CD4-positive, CD25-positive, alpha-beta regulatory T cell (primary cell): ENCODE measurements around the gene KERA. TPM values are rescaled to one million over a fixed set of nuclear protein-coding genes. Genes with fewer than 3 reads are reported as not detected.

ENCODE experiments used
- ATAC-seq, 2 donors: fragments of 150-1000 bp; cut with Tn5 transposase; one replicate each; pipeline ENCODE4 v1.10.0; 2021; ENCODE audit warnings: low read depth in 2 of 2, moderate number of reproducible peaks in 2 of 2, moderate library complexity in 1 of 2
- DNase-seq, 3 donors: peaks; one replicate each; pipeline versions ENCODE4 v3.0.0 to v3.0.0-alpha.2; 2012 to 2022; ENCODE audit warnings: mixed read lengths in 1 of 3
- H3K27ac ChIP-seq: one replicate; pipeline ENCODE4 v1.7.0; 2013; ENCODE audit warnings: mild to moderate bottlenecking, low read length; ENCODE audit not compliant: insufficient read depth, poor library complexity, severe bottlenecking
- H3K27me3 ChIP-seq: one replicate; pipeline ENCODE4 v1.7.0; 2013; ENCODE audit warnings: low read length; ENCODE audit not compliant: control insufficient read depth, insufficient read depth
- H3K36me3 ChIP-seq: one replicate; pipeline ENCODE4 v1.7.0; 2013; ENCODE audit warnings: mild to moderate bottlenecking, low read length, moderate library complexity; ENCODE audit not compliant: control insufficient read depth, insufficient read depth
- H3K4me1 ChIP-seq: 2 replicates; pipeline ENCODE4 v1.7.0; 2013; ENCODE audit warnings: mild to moderate bottlenecking, low read length; ENCODE audit not compliant: insufficient read depth, control insufficient read depth, poor library complexity, severe bottlenecking
- H3K4me3 ChIP-seq: one replicate; pipeline ENCODE4 v1.7.0; 2013; ENCODE audit warnings: low read depth, mild to moderate bottlenecking, low read length, moderate library complexity
- H3K9me3 ChIP-seq, 2 experiments: 1 replicate in 1 of 2; 2 replicates in 1 of 2; pipeline ENCODE4 v1.7.0; 2013; ENCODE audit warnings: low read length in 2 of 2, mild to moderate bottlenecking in 1 of 2, moderate library complexity in 1 of 2; ENCODE audit not compliant: control insufficient read depth in 2 of 2
- H3K27ac Mint-ChIP-seq, 3 donors: one replicate each; pipeline ENCODE4 v1.8.0; 2020 to 2022; ENCODE audit warnings: mild to moderate bottlenecking in 3 of 3, mixed read lengths in 3 of 3, moderate library complexity in 2 of 3
- H3K27me3 Mint-ChIP-seq: one replicate; pipeline ENCODE4 v1.8.0; 2022; ENCODE audit warnings: mild to moderate bottlenecking, mixed read lengths
- H3K36me3 Mint-ChIP-seq: one replicate; pipeline ENCODE4 v1.8.0; 2020; ENCODE audit warnings: mixed read lengths
- H3K4me1 Mint-ChIP-seq, 4 donors: one replicate each; pipeline ENCODE4 v1.8.0; 2020 to 2022; ENCODE audit warnings: mixed read lengths in 4 of 4, mild to moderate bottlenecking in 1 of 4
- H3K4me3 Mint-ChIP-seq, 4 donors: one replicate each; pipeline ENCODE4 v1.8.0; 2020 to 2022; ENCODE audit warnings: mild to moderate bottlenecking in 4 of 4, mixed read lengths in 4 of 4, moderate library complexity in 3 of 4
- H3K9me3 Mint-ChIP-seq, 7 donors: one replicate each; pipeline ENCODE4 v1.8.0; 2020 to 2022; ENCODE audit warnings: mixed read lengths in 7 of 7, mild to moderate bottlenecking in 3 of 7, moderate library complexity in 2 of 7
- polyA plus RNA-seq, 4 donors: library from polyadenylated mRNA; unstranded; fragments of 300-500 nt; fragmentation: Illumina TruSeq; gene quantifications; one replicate each; pipeline ENCODE4 v1.2.3, GENCODE V29; 2021
- total RNA-seq: library from RNA; stranded (reverse); gene quantifications from one replicate; pipeline ENCODE4 v1.2.3, GENCODE V29; 2022

Gene KERA
- total RNA-seq: not detected
- not detected for polyA plus RNA-seq

- ATAC-seq: no peak
- H3K36me3 Mint-ChIP-seq: no peaks in the 10 kb centered on the region
- H3K27ac Mint-ChIP-seq: no peak within 1 kb of the TSS
- Histone ChIP-seq H3K4me3 (no peak within 1 kb of the TSS), H3K27ac (no peak within 1 kb of the TSS), H3K4me1 (no peaks in the 10 kb centered on the region), H3K9me3 (no peaks in the 10 kb centered on the region), H3K36me3 (no peaks in the 10 kb centered on the region), H3K27me3 (no peaks in the 10 kb centered on the region)
- H3K9me3 Mint-ChIP-seq: no peaks in the 10 kb centered on the region
- DNase-seq: no peak
- no peaks in the 10 kb centered on the region for H3K27me3 Mint-ChIP-seq
- no peak within 1 kb of the TSS for H3K4me3 Mint-ChIP-seq
- H3K4me1 Mint-ChIP-seq: no peaks in the 10 kb centered on the region
Measured at GRCh38 chr12:91057368-91058165, at the start of gene KERA. Gene KERA, minus strand, starts transcription at chr12:91058024. Its CDS starts 1,743 bp downstream, at chr12:91056281.

- Mint-ChIP-seq H3K9me3 (no peaks in the 10 kb centered on the region), H3K36me3 (no peaks in the 10 kb centered on the region), H3K4me1 (no peaks in the 10 kb centered on the region), H3K27ac (no peak overlapping the region), H3K27me3 (peaks cover 2% of the 10 kb centered on the region), H3K4me3 (no peak overlapping the region)
- ATAC-seq: no peak
- Histone ChIP-seq H3K27me3 (no peaks in the 10 kb centered on the region), H3K9me3 (no peaks in the 10 kb centered on the region), H3K4me1 (no peaks in the 10 kb centered on the region), H3K27ac (no peak overlapping the region), H3K4me3 (no peak overlapping the region), H3K36me3 (no peaks in the 10 kb centered on the region)
- DNase-seq: no peak
Measured at GRCh38 chr12:91106283-91106682, 48.5 kb upstream of the KERA start.

GRCh38 chr12:91105807-91106206 lies 48.0 kb upstream of the KERA start:
- H3K27me3 ChIP-seq: no peaks in the 10 kb centered on the region
- H3K27ac Mint-ChIP-seq: no peak overlapping the region
- H3K9me3 ChIP-seq: no peaks in the 10 kb centered on the region
- H3K4me1 Mint-ChIP-seq: no peaks in the 10 kb centered on the region
- DNase-seq: no peak
- H3K4me3 ChIP-seq: no peak overlapping the region
- H3K36me3 ChIP-seq: no peaks in the 10 kb centered on the region
- H3K27ac ChIP-seq: no peak overlapping the region
- no peaks in the 10 kb centered on the region for H3K27me3 Mint-ChIP-seq
- no peaks in the 10 kb centered on the region for H3K4me1 ChIP-seq
- H3K4me3 Mint-ChIP-seq: no peak overlapping the region
- H3K36me3 Mint-ChIP-seq: no peaks in the 10 kb centered on the region
- no peak for ATAC-seq
- H3K9me3 Mint-ChIP-seq: no peaks in the 10 kb centered on the region

- no peaks in the 10 kb centered on the region for H3K36me3 Mint-ChIP-seq
- no peaks in the 10 kb centered on the region for H3K27me3 Mint-ChIP-seq
- H3K27ac Mint-ChIP-seq: no peak overlapping the region
- DNase-seq: no peak
- H3K27ac ChIP-seq: no peak overlapping the region
- no peak for ATAC-seq
- no peaks in the 10 kb centered on the region for H3K9me3 ChIP-seq
- H3K9me3 Mint-ChIP-seq: no peaks in the 10 kb centered on the region
- no peaks in the 10 kb centered on the region for H3K4me1 ChIP-seq
- no peaks in the 10 kb centered on the region for H3K27me3 ChIP-seq
- H3K36me3 ChIP-seq: no peaks in the 10 kb centered on the region
- H3K4me3 ChIP-seq: no peak overlapping the region
- H3K4me3 Mint-ChIP-seq: no peak overlapping the region
- H3K4me1 Mint-ChIP-seq: no peaks in the 10 kb centered on the region
Measured at GRCh38 chr12:91104812-91105466, 47.1 kb upstream of the KERA start.

- H3K9me3 Mint-ChIP-seq: no peaks in the 10 kb centered on the region
- H3K4me1 ChIP-seq: no peaks in the 10 kb centered on the region
- no peaks in the 10 kb centered on the region for H3K4me1 Mint-ChIP-seq
- no peaks in the 10 kb centered on the region for H3K27me3 Mint-ChIP-seq
- no peak overlapping the region for H3K4me3 Mint-ChIP-seq
- H3K36me3 ChIP-seq: no peaks in the 10 kb centered on the region
- DNase-seq (no peak), ATAC-seq (no peak)
- no peaks in the 10 kb centered on the region for H3K9me3 ChIP-seq
- H3K4me3 ChIP-seq: no peak overlapping the region
- no peaks in the 10 kb centered on the region for H3K27me3 ChIP-seq
- H3K27ac ChIP-seq: no peak overlapping the region
- no peak overlapping the region for H3K27ac Mint-ChIP-seq
- H3K36me3 Mint-ChIP-seq: no peaks in the 10 kb centered on the region
Measured at GRCh38 chr12:91103624-91104023, 45.8 kb upstream of the KERA start.

GRCh38 chr12:91103101-91103500 lies 45.3 kb upstream of the KERA start:
- no peak overlapping the region for H3K27ac Mint-ChIP-seq
- ATAC-seq: no peak
- no peaks in the 10 kb centered on the region for H3K27me3 Mint-ChIP-seq
- Histone ChIP-seq H3K27me3 (no peaks in the 10 kb centered on the region), H3K36me3 (no peaks in the 10 kb centered on the region), H3K9me3 (no peaks in the 10 kb centered on the region), H3K27ac (no peak overlapping the region), H3K4me1 (no peaks in the 10 kb centered on the region), H3K4me3 (no peak overlapping the region)
- no peaks in the 10 kb centered on the region for H3K9me3 Mint-ChIP-seq
- no peak for DNase-seq
- no peaks in the 10 kb centered on the region for H3K4me1 Mint-ChIP-seq
- H3K4me3 Mint-ChIP-seq: no peak overlapping the region
- H3K36me3 Mint-ChIP-seq: no peaks in the 10 kb centered on the region

GRCh38 chr12:91100906-91101305 lies 43.1 kb upstream of the KERA start:
- H3K4me3 Mint-ChIP-seq: no peak overlapping the region
- H3K9me3 Mint-ChIP-seq: no peaks in the 10 kb centered on the region
- no peak overlapping the region for H3K27ac Mint-ChIP-seq
- no peaks in the 10 kb centered on the region for H3K4me1 Mint-ChIP-seq
- Histone ChIP-seq H3K4me3 (no peak overlapping the region), H3K9me3 (no peaks in the 10 kb centered on the region), H3K27ac (no peak overlapping the region), H3K4me1 (no peaks in the 10 kb centered on the region), H3K27me3 (no peaks in the 10 kb centered on the region), H3K36me3 (no peaks in the 10 kb centered on the region)
- no peaks in the 10 kb centered on the region for H3K36me3 Mint-ChIP-seq
- H3K27me3 Mint-ChIP-seq: no peaks in the 10 kb centered on the region
- DNase-seq: no peak
- ATAC-seq: no peak

- H3K27ac Mint-ChIP-seq: no peak overlapping the region
- H3K9me3 ChIP-seq: no peaks in the 10 kb centered on the region
- DNase-seq (no peak), ATAC-seq (no peak)
- H3K27me3 ChIP-seq: no peaks in the 10 kb centered on the region
- H3K36me3 ChIP-seq: no peaks in the 10 kb centered on the region
- no peak overlapping the region for H3K27ac ChIP-seq
- H3K4me1 Mint-ChIP-seq: no peaks in the 10 kb centered on the region
- no peaks in the 10 kb centered on the region for H3K9me3 Mint-ChIP-seq
- H3K36me3 Mint-ChIP-seq: no peaks in the 10 kb centered on the region
- H3K4me3 Mint-ChIP-seq: no peak overlapping the region
- H3K27me3 Mint-ChIP-seq: no peaks in the 10 kb centered on the region
- H3K4me3 ChIP-seq: no peak overlapping the region
- no peaks in the 10 kb centered on the region for H3K4me1 ChIP-seq
Measured at GRCh38 chr12:91099836-91100235, 42.0 kb upstream of the KERA start.
